Uterus (tissue), 2 donors: ENCODE results near the gene OR2L5.

Experiments
- CTCF ChIP-seq, 4 experiments: fragments of 200-600 bp in 2 of 4; fragments of 450-650 bp in 2 of 4; sonication (generic) in 2 of 4; IDR thresholded peaks; one replicate each; pipeline ENCODE4 v1.5.1; 2016 to 2019; ENCODE audit warnings: antibody characterized with exemption in 4 of 4, mild to moderate bottlenecking in 2 of 4, moderate library complexity in 1 of 4
- POLR2A ChIP-seq, 2 donors: fragments of 450-650 bp; IDR thresholded peaks; one replicate each; pipeline ENCODE4 v1.6.1; 2016; ENCODE audit warnings: antibody characterized with exemption in 2 of 2, mild to moderate bottlenecking in 1 of 2, moderate library complexity in 1 of 2

- TF ChIP-seq CTCF (IDR thresholded peaks at IDR 0.05) (no peak), POLR2A (IDR thresholded peaks at IDR 0.05) (no peak)
Observed at GRCh38 chr1:247964933-247965332, 48.5 kb upstream of the OR2L5 start, which contains the start of gene OR2AK2.
